Activated CD4-positive, CD25-positive, alpha-beta regulatory T cell treated with anti-CD3 and anti-CD28 coated beads, Interleukin-2, amount 50 U/mL, for 24 hours (primary cell): ENCODE measurements around the gene AMN1.
"Not testable (repeated sequence)": the region's sequence is repeated elsewhere in the genome, so short reads cannot be mapped to it uniquely, and the experiment has no call there.

ENCODE experiments used
- ATAC-seq, 2 donors: fragments of 150-1000 bp; cut with Tn5 transposase; one replicate each; pipeline ENCODE4 v1.10.0; 2021; ENCODE audit warnings: mild to moderate bottlenecking in 1 of 2, moderate library complexity in 1 of 2

AMN1 gene

GRCh38 chr12:31672521-31672920 is 56.3 kb downstream of the AMN1 start:
- no peak for ATAC-seq

GRCh38 chr12:31669582-31669981 is 59.2 kb downstream of the AMN1 start:
- ATAC-seq: not testable (repeated sequence)

DNA sequence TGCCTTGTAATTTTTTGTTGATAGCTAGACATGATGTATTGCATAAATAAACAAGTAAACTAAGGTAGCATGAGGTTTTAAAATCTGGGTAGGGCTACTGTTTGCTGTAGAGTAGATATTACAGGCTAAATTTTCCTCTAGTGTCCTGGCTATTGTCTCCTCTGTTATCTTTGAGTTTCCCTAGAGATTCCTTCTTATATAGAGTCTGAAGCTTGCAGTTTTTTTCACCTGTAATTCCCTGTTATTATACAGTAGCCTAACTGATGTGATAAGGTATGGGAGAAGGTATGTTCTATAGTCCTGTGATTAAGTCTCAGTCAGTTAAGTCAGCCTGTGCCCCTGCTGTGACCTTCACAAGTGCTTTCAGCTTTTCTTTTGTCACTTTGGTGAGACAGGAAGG is 59.8 kb downstream of the AMN1 start:
- ATAC-seq: no peak

- no peak for ATAC-seq
These were observed 64.8 kb downstream of the AMN1 start for GRCh38 chr12:31664038-31664437.

DNA sequence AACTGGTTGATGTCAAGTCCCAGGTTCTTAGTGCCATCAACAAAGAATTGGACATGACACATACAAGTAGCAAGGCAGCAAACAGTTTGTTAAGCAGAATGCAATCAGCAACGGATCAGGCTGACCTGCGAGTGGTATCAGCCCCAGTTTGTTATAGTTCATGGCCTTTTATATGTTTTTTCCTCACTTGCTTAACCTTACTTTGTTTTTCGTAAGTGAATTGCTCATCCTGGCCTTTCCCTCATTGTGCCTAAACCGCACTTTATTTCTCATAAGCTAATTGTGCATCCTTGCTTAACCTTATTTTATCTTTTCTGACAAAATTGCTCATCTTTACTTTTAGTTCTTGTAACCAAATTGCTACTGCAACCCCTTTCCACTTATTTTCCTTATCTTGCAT is 65.2 kb downstream of the AMN1 start:
- ATAC-seq: no peak

DNA sequence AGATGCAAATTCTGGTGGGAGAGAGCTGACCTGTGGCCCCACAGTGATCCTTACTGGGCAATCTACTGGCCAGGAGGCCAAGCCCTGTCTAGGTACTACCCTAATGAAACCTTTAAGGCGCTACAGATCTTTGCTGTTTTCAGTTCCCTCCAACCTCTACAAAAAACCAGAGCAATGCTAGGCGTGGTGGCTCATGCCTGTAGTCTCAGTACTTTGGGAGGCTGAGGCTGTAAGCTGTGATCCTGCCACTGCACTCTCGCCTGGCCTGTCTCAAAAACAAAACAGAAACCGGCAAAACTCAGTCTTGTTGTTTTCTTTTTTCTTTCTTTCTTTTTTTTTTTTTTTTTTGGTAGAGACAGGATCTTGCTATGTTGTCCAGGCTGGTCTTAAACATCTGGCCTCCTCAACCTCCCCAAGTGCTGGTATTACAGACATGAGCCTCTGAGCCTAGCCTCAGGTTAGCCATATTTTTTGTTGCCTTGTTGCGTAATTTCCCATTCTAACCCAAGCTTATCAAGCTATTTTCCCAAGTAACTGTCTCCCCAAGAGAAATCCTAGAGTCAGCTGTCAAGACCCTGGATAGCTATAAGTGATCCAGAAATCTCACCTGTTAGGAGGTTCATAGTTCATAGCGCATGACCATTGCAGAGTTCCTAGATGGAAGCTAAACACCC is 66.5 kb downstream of the AMN1 start:
- no peak for ATAC-seq

DNA sequence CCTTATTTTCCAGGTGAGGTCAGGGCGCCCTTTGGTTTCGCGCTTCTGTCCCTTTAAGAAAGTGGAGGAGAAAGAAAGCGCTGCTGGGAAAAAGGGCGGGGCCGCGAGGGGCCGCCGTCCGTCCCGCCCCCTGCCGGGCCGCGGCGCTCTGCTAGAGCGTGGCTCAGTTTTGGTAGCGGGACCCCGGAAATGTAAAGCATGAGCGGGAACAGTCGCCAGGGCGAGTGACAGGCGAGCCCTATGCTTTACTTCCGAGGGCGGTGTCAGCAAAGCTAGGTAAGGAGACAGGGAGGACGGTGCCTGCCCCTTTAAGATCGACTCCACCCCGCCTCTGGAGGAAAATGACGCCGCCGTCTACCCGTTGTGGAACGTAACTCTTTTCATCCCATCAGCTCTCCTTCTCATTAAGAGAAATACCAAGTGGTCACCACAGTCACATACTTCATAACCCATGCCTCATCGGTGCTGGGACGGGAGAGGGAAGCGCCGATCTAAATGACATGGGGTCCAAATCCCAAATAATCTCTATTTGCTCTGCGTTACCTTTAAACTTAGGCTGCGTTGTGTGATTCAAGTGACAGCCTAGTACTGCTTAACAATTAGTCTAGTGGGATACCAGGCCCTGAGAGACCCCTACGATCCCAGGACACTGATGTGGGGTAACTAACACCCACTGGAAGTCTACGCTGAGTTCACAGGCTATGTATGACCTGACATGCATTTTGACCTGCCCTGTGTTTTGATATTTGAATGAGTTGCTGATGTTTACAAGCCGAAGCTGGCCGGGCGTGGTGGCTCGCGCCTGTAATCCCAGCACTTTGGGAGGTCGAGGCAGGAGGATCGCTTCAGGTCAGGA is 69.5 kb downstream of the AMN1 start, which contains the start of gene ETFBKMT:
ETFBKMT (plus strand) TSS at position 602 of the 856 bp plus-strand sequence. CDS start 2,266 bp downstream, outside the sequence.
- ATAC-seq: peak; percentile 99 to 100

- peak; percentile 1 to 7 for ATAC-seq
These were observed 70.2 kb downstream of the AMN1 start for GRCh38 chr12:31658471-31659086.

DNA sequence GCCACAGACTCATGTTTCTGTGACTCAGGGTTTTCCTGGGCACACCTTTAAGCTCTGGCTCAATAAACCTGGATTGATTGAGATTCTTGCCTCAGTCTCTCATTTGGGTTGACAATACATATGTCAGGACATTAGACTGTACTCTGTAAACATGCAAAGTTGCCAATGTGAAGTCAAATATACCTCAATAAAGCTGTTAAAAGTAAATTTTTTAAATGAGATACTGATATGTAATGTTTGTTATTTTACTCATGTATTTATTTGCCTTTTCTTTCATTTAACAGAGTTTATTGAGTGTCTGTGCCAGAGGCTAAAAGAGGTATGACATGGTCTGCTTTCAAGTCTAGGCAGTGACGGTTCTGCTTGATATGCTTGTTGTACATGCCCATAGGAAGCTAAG is 73.0 kb downstream of the AMN1 start:
- no peak for ATAC-seq

GRCh38 chr12:31655208-31655607 is 73.6 kb downstream of the AMN1 start:
- no peak for ATAC-seq

GRCh38 chr12:31651893-31652521 is 76.8 kb downstream of the AMN1 start:
- ATAC-seq: no peak

- no peak for ATAC-seq
These were observed 77.9 kb downstream of the AMN1 start for GRCh38 chr12:31650918-31651317.

- no peak for ATAC-seq
These were observed 81.7 kb downstream of the AMN1 start for GRCh38 chr12:31647086-31647491.

DNA sequence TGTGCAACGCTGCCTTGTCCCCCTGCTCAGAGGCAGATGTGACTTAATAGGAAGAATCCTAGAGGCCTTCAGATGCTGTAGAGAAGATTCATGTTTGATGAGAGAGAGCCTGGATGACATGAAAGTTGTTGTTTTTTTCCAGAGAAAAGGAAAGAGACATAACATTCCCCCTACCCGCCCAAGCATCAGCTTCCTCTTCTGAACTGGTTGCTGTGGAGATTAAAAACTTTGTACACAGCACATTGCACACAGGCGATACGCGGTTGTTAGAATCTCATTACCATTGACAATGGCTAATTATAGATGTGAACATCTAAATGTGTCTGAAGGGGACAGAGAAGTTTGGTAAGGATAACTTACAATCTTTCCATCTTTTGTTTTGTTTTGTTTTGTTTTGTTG is 82.9 kb downstream of the AMN1 start:
- no peak for ATAC-seq

DNA sequence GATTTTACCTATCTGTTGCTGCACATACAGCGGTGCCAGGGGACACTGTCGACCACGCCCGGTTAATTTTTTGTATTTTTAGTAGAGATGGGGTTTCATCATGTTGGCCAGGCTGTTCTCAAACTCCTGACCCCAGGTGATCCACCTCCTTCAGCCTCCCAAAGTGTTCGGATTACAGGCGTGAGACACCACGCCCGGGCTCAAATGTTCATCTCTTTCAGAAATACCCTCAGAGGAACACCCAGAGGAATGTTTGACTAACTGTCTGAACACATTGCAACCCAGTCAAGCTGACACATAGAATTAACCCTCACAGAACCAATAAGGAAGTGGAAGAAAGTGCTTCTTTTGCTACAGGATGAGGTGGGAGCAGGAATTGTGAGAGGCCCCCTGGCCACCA is 84.3 kb downstream of the AMN1 start:
- no peak for ATAC-seq

GRCh38 chr12:31641509-31642090 is 87.2 kb downstream of the AMN1 start:
- no peak for ATAC-seq

DNA sequence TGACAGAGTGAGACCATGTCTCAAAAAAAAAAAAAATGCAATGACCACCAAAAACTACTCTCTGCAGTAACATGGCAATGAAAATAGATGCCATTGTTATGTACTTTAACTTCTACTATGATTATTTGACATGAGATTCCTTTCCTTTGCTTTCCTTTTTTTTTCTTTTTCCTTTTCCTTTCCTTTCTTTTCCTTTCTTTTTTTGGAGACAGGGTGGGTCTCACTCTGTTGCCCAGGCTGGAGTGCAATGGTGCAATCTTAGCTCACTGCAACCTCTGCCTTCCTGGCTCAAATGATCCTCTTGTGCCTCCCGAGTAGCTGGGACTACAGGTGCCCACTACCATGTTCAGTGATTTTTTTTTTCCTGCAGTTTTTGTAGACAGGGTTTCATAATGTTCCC is 94.2 kb downstream of the AMN1 start:
- no peak for ATAC-seq

DNA sequence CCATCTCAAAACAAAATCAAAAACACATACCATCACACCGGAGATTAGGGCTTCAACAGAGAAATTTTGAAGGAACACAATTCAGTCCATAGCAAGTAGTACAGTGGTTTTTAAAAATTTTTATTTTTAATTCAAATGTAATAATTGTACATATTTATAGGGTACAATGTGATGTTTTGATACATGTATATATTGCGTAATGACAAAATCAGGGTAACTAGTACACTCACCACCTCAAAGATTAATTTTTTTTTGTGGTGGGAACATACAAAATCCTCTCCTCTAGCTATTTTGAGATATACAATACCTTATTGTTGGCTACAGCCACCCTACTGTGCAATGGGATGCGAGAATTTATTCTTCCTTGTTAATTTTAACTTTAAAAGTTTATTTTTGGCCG is 95.4 kb downstream of the AMN1 start:
- ATAC-seq: no peak

- ATAC-seq: no peak
These were observed 97.0 kb downstream of the AMN1 start for GRCh38 chr12:31631809-31632208.

DNA sequence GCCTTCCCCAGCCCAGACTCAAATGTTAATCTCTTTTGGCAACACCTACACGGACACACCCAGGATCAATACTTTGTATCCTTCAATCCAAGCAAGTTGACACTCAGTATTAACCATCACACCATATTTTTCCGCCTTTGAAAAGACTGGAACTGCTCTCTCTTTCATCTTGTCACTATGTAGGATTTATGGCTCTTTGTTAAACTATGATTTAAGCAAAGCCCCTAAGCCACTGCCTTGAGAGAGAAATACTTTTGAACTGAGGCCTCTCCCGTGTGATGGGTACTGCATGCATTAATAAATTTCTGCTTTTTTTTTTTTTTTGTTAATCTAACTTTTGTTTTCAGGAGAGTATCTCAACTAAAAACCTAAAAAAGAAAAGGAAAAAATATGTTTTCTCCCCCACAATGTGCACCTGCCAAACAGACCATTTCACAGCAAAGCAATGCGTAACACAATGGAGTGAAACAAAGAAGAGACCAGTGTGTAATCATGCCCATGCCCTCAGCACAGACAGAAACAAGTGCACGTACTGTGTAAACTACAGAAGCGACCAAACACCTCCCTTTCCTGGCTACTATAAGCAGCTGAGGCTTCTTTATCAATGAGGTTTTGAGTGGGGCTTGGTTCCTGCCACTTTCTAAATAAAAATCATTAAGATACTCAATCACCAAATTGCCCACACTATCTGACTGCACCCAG is 97.6 kb downstream of the AMN1 start:
- ATAC-seq: no peak

GRCh38 chr12:31629756-31630732 is 98.8 kb downstream of the AMN1 start:
- ATAC-seq: no peak
